ENCODE data around the gene SLX4IP.

DNA sequence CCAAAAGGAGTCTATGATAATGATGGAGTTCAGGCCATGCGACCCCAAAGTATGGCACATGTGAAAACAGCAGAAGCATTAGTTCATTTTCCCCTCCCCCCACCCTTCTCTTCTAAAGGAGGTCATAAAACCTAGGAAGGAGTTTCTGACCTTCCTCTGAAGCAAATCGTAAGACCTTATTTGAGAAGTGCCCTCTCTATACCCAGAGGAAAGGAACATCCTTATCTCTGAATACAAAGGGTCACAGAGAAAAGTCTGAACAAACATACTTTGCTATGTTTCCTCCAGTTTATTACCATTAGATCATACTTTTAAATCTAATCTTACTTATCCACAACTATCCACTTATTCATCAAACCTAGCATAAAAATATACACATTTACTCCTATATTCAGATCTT, 48.6 kb downstream of the SLX4IP start:
- no peak for TF ChIP-seq POLR2A (IDR thresholded peaks at IDR 0.05; ENCODE audit: low read depth, low read length)
- TF ChIP-seq, protein P1, sequence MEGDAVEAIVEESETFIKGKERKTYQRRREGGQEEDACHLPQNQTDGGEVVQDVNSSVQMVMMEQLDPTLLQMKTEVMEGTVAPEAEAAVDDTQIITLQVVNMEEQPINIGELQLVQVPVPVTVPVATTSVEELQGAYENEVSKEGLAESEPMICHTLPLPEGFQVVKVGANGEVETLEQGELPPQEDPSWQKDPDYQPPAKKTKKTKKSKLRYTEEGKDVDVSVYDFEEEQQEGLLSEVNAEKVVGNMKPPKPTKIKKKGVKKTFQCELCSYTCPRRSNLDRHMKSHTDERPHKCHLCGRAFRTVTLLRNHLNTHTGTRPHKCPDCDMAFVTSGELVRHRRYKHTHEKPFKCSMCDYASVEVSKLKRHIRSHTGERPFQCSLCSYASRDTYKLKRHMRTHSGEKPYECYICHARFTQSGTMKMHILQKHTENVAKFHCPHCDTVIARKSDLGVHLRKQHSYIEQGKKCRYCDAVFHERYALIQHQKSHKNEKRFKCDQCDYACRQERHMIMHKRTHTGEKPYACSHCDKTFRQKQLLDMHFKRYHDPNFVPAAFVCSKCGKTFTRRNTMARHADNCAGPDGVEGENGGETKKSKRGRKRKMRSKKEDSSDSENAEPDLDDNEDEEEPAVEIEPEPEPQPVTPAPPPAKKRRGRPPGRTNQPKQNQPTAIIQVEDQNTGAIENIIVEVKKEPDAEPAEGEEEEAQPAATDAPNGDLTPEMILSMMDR (IDR thresholded peaks at IDR 0.05; ENCODE audit: extremely low read depth in 1 of 2, insufficient read depth in 1 of 2, low read depth in 1 of 2, low read length in 2 of 2) = no peak
- no peak for TF ChIP-seq MYC (IDR thresholded peaks at IDR 0.05; ENCODE audit: low read depth, low read length)
- TF ChIP-seq, protein P2, sequence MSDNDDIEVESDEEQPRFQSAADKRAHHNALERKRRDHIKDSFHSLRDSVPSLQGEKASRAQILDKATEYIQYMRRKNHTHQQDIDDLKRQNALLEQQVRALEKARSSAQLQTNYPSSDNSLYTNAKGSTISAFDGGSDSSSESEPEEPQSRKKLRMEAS (IDR thresholded peaks at IDR 0.05; ENCODE audit: insufficient read depth, insufficient read length) = no peak
